GM12878 (cell line): ENCODE measurements around the gene SUSD6. TPM values are rescaled to one million over a fixed set of nuclear protein-coding genes. Genes with fewer than 3 reads are reported as not detected.

Experiments
- ESRRA ChIP-seq: IDR thresholded peaks from 2 replicates; pipeline ENCODE4 v1.6.1; 2012; ENCODE audit warnings: mild to moderate bottlenecking, low read length, improper control_type of control experiment
- FOS ChIP-seq: IDR thresholded peaks from 3 replicates; pipeline ENCODE4 v1.6.1; 2011; ENCODE audit warnings: borderline replicate concordance; ENCODE audit not compliant: insufficient read length; ENCODE audit errors: extremely low read depth
- IKZF1 ChIP-seq: fragments of 450-650 bp; conservative IDR thresholded peaks from 2 replicates; pipeline ENCODE4 v1.6.1; 2017; ENCODE audit warnings: antibody characterized with exemption, mild to moderate bottlenecking
- polyA plus RNA-seq, 11 experiments: library from polyadenylated mRNA; depleted of rRNA in 4 of 11; unstranded in 6 of 11; stranded (reverse) in 5 of 11; fragments of >200 nt; fragmentation: Nextera tagmentation in 4 of 11; fragmentation: Illumina TruSeq in 1 of 11; extraction: Ambion mirVana in 4 of 11; extraction: Trizol in 1 of 11; gene quantifications; 1 replicate in 1 of 11; 2 replicates in 10 of 11; pipeline versions ENCODE4 v1.2.1 to v1.2.3, GENCODE V29; 2011 to 2016; ENCODE audit warnings: inconsistent platforms in 2 of 11, missing spikeins in 2 of 11, low read depth in 1 of 11
- total RNA-seq, 4 experiments: library from RNA; depleted of rRNA in 3 of 4; stranded (reverse); fragments of >200 nt in 3 of 4; fragmentation: Illumina TruSeq in 1 of 4; extraction: Trizol in 1 of 4; gene quantifications; 2 replicates each; pipeline versions ENCODE4 v1.2.1 to v1.2.3, GENCODE V29; 2013 to 2021
- TF ChIP-seq, protein P1 (sequence below): fragments of 450-650 bp; IDR thresholded peaks from 2 replicates; pipeline ENCODE4 v1.6.1; 2014; ENCODE audit warnings: mild to moderate bottlenecking
- TF ChIP-seq, protein P2 (sequence below), 3 experiments: IDR thresholded peaks in 2 of 3; conservative IDR thresholded peaks in 1 of 3; 2 replicates each; pipeline ENCODE4 v1.5.1; 2011; ENCODE audit warnings: low read depth in 3 of 3, low read length in 3 of 3, mild to moderate bottlenecking in 3 of 3, control low read depth in 2 of 3, moderate library complexity in 2 of 3, inconsistent platforms in 1 of 3, mixed read lengths in 1 of 3; ENCODE audit not compliant: control insufficient read depth in 2 of 3, insufficient read depth in 1 of 3; ENCODE audit errors: extremely low read depth in 1 of 3
- TF ChIP-seq, protein P3 (sequence below): fragments of 450-650 bp; IDR thresholded peaks from 2 replicates; pipeline ENCODE4 v1.6.1; 2017; ENCODE audit warnings: mild to moderate bottlenecking, low read depth, inconsistent platforms; ENCODE audit not compliant: poor library complexity, severe bottlenecking
- TF ChIP-seq, protein P4 (sequence below): fragments of 450-650 bp; IDR thresholded peaks from 2 replicates; pipeline ENCODE4 v1.6.1; 2017; ENCODE audit warnings: mild to moderate bottlenecking
- TF ChIP-seq, protein P5 (sequence below): IDR thresholded peaks from 2 replicates; pipeline ENCODE4 v1.6.1; 2011; ENCODE audit warnings: borderline replicate concordance, low read depth, mild to moderate bottlenecking, moderate library complexity, mixed read lengths, low read length; ENCODE audit not compliant: insufficient read depth; ENCODE audit errors: extremely low read length

SUSD6 gene
- total and polyA plus RNA-seq, 10 of the 15 experiments (the other 5 are each of a cell fraction or from before 2014, with no cell fraction given) = 6.6 to 39.8 (median 20.2) TPM

DNA sequence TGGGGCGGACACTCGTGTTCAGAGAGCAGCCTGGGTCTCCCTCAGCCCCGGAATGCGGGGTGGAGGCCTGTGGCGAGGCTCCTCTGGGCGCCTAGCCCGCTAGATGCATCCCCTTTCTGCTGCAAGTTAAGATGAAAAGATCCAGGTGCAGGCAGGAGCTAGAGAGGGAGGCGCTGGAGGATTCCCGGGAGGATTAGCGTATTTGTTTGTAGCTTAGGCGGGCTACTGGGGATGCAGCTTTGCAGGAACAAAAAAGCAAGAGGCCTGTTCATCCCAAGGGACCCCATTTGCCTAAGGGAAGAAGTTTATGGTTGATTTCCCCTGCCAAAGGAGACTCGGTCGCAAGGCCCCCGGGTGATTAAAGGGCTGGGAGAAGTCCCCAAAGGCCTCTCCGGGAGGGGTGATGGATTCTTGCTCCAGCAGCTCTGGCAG is 37.5 kb upstream of the SUSD6 start (continued):
- TF ChIP-seq, protein P1, sequence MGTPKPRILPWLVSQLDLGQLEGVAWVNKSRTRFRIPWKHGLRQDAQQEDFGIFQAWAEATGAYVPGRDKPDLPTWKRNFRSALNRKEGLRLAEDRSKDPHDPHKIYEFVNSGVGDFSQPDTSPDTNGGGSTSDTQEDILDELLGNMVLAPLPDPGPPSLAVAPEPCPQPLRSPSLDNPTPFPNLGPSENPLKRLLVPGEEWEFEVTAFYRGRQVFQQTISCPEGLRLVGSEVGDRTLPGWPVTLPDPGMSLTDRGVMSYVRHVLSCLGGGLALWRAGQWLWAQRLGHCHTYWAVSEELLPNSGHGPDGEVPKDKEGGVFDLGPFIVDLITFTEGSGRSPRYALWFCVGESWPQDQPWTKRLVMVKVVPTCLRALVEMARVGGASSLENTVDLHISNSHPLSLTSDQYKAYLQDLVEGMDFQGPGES = no peak
- TF ChIP-seq, protein P2, sequence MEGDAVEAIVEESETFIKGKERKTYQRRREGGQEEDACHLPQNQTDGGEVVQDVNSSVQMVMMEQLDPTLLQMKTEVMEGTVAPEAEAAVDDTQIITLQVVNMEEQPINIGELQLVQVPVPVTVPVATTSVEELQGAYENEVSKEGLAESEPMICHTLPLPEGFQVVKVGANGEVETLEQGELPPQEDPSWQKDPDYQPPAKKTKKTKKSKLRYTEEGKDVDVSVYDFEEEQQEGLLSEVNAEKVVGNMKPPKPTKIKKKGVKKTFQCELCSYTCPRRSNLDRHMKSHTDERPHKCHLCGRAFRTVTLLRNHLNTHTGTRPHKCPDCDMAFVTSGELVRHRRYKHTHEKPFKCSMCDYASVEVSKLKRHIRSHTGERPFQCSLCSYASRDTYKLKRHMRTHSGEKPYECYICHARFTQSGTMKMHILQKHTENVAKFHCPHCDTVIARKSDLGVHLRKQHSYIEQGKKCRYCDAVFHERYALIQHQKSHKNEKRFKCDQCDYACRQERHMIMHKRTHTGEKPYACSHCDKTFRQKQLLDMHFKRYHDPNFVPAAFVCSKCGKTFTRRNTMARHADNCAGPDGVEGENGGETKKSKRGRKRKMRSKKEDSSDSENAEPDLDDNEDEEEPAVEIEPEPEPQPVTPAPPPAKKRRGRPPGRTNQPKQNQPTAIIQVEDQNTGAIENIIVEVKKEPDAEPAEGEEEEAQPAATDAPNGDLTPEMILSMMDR (IDR thresholded peaks at IDR 0.05 in 2 of 3, conservative IDR thresholded peaks at IDR 0.05 in 1 of 3; ENCODE audit: control insufficient read depth in 2 of 3, extremely low read depth in 1 of 3, insufficient read depth in 1 of 3, low read depth in 3 of 3, low read length in 3 of 3) = no peak
- TF ChIP-seq, protein P3, sequence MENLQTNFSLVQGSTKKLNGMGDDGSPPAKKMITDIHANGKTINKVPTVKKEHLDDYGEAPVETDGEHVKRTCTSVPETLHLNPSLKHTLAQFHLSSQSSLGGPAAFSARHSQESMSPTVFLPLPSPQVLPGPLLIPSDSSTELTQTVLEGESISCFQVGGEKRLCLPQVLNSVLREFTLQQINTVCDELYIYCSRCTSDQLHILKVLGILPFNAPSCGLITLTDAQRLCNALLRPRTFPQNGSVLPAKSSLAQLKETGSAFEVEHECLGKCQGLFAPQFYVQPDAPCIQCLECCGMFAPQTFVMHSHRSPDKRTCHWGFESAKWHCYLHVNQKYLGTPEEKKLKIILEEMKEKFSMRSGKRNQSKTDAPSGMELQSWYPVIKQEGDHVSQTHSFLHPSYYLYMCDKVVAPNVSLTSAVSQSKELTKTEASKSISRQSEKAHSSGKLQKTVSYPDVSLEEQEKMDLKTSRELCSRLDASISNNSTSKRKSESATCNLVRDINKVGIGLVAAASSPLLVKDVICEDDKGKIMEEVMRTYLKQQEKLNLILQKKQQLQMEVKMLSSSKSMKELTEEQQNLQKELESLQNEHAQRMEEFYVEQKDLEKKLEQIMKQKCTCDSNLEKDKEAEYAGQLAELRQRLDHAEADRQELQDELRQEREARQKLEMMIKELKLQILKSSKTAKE = no peak
- TF ChIP-seq FOS (no peak), IKZF1 (no peak), ESRRA (no peak)
- TF ChIP-seq, protein P4, sequence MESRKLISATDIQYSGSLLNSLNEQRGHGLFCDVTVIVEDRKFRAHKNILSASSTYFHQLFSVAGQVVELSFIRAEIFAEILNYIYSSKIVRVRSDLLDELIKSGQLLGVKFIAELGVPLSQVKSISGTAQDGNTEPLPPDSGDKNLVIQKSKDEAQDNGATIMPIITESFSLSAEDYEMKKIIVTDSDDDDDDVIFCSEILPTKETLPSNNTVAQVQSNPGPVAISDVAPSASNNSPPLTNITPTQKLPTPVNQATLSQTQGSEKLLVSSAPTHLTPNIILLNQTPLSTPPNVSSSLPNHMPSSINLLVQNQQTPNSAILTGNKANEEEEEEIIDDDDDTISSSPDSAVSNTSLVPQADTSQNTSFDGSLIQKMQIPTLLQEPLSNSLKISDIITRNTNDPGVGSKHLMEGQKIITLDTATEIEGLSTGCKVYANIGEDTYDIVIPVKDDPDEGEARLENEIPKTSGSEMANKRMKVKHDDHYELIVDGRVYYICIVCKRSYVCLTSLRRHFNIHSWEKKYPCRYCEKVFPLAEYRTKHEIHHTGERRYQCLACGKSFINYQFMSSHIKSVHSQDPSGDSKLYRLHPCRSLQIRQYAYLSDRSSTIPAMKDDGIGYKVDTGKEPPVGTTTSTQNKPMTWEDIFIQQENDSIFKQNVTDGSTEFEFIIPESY = no peak
- TF ChIP-seq, protein P5, sequence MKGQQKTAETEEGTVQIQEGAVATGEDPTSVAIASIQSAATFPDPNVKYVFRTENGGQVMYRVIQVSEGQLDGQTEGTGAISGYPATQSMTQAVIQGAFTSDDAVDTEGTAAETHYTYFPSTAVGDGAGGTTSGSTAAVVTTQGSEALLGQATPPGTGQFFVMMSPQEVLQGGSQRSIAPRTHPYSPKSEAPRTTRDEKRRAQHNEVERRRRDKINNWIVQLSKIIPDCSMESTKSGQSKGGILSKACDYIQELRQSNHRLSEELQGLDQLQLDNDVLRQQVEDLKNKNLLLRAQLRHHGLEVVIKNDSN = no peak
